Activated CD4-positive, alpha-beta T cell treated with anti-CD3 and anti-CD28 coated beads, Interleukin-2, amount 50 U/mL, for 48 hours (primary cell): ENCODE results near the gene KCNH8.

Experiments
- DNase-seq, 2 experiments: peaks; one replicate each; pipeline ENCODE4 v3.0.0-alpha.2; 2020

The KCNH8 gene

GRCh38 chr3:19147905-19148767 is at the start of gene KCNH8:
Gene KCNH8, plus strand, starts transcription at chr3:19148510. Its CDS starts 210 bp downstream, at chr3:19148720.
- peak; percentile 7 to 19 for DNase-seq

DNA sequence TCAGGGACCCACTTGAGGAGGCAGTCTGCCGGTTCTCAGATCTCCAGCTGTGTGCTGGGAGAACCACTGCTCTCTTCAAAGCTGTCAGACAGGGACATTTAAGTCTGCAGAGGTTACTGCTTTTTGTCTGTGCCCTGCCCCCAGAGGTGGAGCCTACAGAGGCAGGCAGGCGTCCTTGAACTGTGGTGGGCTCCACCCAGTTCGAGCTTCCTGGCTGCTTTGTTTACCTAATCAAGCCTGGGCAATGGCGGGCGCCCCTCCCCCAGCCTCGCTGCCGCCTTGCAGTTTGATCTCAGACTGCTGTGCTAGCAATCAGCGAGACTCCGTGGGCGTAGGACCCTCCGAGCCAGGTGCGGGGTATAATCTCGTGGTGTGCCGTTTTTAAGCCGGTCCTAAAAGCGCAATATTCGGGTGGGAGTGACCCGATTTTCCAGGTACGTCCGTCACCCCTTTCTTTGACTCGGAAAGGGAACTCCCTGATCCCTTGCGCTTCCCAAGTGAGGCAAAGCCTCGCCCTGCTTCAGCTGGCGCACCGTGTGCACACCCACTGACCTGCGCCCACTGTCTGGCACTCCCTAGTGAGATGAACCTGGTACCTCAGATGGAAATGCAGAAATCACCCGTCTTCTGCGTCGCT is 45.5 kb upstream of the KCNH8 start:
- peak; percentile 16 to 28 for DNase-seq

DNA sequence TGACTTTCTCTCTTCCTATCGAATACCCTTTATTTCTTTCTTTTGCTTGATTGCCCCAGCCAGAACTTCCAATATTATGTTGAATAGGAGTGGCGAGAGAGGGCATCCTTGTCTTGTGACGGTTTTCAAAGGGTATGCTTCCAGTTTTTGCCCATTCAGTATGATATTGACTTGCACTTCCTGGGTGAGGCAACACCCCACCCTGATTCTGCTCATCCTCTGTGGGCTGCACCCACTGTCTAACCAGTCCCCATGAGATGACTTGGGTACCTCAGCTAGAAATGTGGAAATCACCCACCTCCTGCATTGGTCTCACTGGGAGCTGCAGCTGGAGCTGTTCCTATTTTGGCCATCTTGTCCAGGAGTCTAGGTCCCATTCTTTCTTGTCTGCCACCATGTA is 44.8 kb upstream of the KCNH8 start:
- peak in 1 of 2 experiments; percentile 4 for DNase-seq

DNA sequence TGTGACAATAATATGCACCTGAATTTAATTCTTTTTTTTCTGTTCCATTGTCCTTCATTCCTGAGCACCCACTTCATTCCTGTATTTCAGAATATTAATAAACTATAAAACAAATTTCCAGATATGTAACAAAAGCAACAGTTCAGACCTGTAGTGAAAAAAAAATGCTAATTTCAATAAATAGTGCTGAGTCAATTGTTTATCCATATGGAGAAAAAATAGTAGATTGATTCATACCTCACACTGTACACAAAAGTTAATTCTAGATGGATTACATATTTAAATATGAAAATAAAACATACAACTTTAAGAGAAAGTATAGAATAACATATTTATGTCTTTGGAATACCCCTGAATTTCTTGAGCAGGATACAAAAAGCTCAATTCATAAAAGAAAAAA is 43.9 kb upstream of the KCNH8 start:
- DNase-seq = no peak

DNA sequence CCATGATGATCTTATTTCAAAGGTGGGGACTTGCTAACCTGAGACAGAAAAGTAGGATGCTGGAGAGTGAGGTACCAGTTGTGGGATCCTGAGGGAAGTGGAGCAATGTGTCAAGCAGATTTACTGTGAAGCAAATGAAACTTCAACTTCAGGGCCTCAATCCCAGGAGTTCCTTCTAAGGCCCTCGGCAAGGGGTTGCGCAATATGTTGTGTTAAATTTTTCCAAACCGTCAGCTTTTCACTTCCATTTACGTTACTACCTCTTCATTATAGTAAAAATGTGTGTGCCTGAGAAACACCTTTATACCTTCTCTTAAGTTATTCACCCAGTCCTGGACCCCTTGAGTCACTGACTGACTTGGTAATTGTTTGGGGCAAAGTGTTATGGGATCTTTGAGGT is 42.5 kb upstream of the KCNH8 start:
- DNase-seq = no peak

DNA sequence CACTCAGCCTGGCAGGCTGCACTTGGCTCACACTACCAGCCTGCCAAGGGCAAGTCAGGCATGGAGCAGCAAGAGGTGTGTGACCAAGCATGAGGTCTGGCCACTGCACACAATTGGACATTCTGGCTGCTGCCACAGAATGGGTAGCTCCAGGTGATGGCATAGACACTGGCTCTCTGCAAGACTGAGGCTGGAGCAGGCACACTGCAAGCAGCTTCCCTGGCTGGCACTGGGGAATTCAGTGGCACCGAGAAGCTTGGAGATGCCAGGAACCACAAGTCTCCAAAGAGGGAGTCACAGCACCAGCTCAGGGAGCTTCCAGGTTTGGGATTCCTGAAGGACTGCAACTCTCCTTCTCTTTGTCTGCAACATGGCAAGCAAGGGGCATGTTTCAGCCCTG is 42.0 kb upstream of the KCNH8 start:
- no peak for DNase-seq

DNA sequence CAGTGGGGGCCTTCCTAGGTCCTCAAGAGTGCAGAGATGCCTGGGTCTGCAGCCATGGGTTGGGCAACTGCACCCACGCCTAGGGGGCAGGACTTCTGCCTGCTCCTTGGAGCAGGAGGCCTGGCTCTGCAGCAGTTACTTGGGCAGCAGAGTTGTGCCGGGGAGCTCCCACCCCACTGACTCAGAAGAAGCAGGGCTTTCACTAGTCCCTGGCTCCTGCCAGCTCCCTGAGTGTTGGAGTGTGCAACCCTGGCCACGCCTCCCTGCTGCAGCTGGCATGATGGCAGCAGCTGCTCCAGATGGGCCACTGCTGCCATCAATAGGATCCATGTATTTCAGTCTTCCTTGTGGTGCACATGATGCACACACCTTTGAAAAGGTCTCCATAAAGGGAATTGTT is 40.6 kb upstream of the KCNH8 start:
- DNase-seq = no peak

DNA sequence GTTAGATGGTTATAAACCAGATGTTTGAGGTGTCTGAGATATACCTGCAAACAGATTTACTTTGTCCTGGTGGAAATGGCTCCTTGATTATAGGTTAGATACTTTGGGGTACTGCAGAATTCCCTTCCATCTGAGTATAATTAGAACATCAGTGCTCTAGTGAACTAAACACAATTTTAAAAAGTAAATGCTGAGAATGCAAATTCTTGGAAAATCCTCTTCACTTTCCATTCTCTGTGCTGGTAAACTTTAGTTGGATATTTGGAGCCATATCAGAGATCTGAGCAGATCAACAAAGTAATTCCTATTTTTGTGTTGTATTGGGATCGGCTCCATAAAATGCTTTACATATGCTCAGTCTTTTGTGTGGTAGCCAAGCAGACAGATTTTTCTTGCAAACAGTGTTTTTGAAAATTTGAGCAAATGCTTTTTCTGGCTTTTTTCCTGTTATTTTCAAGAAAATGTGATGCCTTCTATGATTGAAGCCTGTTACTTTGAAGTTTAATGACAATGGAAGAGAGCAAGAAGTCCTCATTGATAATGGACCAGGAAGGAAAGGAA is 37.9 kb upstream of the KCNH8 start:
- no peak for DNase-seq

GRCh38 chr3:19114461-19114860 is 33.8 kb upstream of the KCNH8 start:
- no peak for DNase-seq

DNA sequence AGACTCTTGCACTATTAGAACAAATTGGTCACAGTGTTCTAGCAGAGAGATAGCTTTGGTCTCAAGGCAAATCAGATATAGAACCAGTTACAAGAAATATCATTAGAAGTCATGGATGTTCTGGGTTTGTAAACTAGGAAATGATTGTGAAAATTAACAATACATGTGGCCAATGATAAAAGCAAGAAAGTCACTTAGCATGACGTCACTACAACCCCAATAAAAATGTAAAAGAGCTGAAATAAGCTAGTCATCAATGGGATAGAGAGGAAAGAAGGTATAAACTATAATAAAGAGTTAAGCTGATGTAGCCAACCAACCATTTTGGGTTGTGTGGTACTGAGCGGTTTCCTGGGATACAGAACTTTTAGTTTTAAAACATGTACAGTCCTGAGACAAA is 32.1 kb upstream of the KCNH8 start:
- no peak for DNase-seq

- no peak for DNase-seq
Measured at GRCh38 chr3:19124752-19125151, 23.6 kb upstream of the KCNH8 start.

DNA sequence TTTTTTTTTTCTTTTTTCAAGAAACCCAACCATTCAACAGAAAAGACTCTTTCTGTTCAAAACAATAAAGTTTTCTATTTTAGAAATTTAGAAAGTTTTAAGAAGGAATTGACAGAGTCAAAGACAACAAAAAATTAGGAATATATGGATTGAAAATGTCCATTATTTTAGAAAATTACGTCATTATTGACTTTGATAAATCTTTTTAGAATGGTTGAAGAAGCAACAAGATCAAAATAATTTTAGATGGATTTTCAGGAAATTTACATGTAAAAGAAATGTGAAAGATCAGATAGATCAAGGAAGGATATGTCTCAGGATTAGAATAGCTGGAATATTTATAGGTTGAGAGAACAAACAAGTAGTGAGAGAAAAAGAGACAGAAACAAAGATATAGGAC is 8.4 kb upstream of the KCNH8 start:
- no peak for DNase-seq

GRCh38 chr3:19146685-19147650 is 1.3 kb upstream of the KCNH8 start:
- peak; percentile 56 to 66 for DNase-seq

DNA sequence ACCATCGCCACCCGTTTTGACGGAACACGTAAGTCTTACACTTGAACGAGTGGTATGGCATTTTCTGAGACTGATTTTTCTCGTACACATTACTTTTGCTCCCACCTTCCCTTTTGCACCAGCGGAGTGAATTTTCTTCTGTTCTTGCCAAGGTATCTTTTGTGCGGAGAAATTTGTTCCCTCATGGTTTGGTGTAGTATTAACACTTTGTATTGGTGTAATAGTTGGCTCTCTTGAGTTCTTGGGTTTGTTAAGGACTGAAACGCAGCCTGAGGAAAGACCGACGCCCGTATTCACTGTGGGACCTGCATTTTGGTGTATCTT is 420 bp downstream of the KCNH8 start:
- no peak for DNase-seq

GRCh38 chr3:19149368-19149767 is 1.1 kb downstream of the KCNH8 start:
- DNase-seq = peak in 1 of 2 experiments; percentile 28

DNA sequence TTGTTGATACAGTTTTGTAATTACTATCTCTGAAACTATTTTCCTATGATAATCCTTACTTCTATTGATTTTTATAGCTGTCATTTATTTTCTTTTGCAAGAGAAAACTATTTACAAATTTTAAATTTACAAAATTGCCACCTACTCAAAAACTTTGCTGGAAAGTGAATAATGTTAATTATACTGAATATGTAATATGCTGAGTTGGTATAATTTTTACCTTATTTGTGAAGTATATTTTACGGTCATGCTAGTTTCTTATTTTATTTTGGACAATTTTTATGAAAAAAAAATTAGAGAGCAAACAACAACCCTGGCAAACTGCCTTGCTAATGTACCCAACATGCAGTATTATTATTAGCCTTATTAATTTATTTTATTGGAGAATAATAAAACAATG is 2.9 kb downstream of the KCNH8 start:
- no peak for DNase-seq

DNA sequence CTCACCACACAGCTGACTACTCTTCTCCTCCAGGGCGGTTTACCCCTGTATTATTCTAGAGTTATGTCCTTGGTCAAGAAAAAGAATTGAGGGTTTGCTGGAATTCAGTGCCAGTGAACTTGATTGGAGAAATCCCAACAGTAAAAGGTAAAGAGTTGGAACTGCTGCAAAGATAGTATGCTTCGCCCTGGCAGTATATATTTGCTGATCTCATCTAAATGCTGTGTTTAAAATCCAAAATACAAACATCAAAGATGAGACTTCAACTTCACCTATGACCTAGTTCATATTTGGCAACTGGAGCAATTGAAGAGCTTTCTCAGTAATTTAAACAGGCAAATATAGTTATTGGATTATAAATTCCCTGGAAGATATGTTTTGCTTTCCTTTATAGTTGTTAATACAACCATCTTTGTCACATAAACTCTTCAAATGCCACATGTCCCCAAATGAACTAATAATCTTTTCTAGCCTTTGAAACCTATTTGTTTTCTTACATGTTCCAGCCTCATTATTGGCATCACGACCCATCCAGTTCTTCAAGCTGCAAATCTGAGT is 6.5 kb downstream of the KCNH8 start:
- no peak for DNase-seq

GRCh38 chr3:19155375-19155774 is 7.1 kb downstream of the KCNH8 start:
- no peak for DNase-seq

GRCh38 chr3:19159966-19160635 is 11.8 kb downstream of the KCNH8 start:
- no peak for DNase-seq

DNA sequence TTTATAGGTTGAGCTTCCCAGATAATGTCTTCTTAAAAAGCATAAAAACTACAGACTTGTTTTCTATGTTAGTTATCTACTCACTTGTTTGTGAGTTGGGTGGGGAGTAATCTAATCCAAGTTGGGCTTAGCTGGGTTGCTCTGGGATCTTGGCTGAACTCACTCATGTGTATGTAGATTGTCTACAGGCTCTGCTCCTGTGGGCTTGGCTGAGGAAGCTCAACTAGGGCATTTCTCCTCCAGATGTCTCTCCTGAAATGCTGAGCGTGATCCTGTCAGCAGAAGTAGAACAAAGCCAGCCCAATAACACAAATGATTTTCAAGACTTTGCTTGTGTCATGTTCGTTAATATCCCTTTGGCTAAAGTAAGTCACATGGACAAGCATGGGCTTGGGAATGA is 17.3 kb downstream of the KCNH8 start:
- no peak for DNase-seq

GRCh38 chr3:19171794-19172193 is 23.5 kb downstream of the KCNH8 start:
- DNase-seq = no peak

GRCh38 chr3:19173945-19174344 is 25.6 kb downstream of the KCNH8 start:
- DNase-seq = no peak
